GM12873 (cell line): Measurements from ENCODE around the gene TTC13.
A peak's percentile ranks its signal among the peaks of the same experiment; 100 is the strongest.

ENCODE experiments used
- TF ChIP-seq, protein P1 (sequence below): IDR thresholded peaks from 2 replicates; pipeline ENCODE4 v1.5.1; 2012; ENCODE audit warnings: low read depth, mild to moderate bottlenecking, moderate library complexity, low read length, control low read depth; ENCODE audit not compliant: insufficient read depth; ENCODE audit errors: missing control alignments

The TTC13 gene

GRCh38 chr1:230861489-230861888, 117.2 kb downstream of the TTC13 start:
- TF ChIP-seq, protein P1, sequence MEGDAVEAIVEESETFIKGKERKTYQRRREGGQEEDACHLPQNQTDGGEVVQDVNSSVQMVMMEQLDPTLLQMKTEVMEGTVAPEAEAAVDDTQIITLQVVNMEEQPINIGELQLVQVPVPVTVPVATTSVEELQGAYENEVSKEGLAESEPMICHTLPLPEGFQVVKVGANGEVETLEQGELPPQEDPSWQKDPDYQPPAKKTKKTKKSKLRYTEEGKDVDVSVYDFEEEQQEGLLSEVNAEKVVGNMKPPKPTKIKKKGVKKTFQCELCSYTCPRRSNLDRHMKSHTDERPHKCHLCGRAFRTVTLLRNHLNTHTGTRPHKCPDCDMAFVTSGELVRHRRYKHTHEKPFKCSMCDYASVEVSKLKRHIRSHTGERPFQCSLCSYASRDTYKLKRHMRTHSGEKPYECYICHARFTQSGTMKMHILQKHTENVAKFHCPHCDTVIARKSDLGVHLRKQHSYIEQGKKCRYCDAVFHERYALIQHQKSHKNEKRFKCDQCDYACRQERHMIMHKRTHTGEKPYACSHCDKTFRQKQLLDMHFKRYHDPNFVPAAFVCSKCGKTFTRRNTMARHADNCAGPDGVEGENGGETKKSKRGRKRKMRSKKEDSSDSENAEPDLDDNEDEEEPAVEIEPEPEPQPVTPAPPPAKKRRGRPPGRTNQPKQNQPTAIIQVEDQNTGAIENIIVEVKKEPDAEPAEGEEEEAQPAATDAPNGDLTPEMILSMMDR, result peak; percentile 18

GRCh38 chr1:230860617-230861384, 117.9 kb downstream of the TTC13 start:
- TF ChIP-seq, protein P1, result no peak

DNA sequence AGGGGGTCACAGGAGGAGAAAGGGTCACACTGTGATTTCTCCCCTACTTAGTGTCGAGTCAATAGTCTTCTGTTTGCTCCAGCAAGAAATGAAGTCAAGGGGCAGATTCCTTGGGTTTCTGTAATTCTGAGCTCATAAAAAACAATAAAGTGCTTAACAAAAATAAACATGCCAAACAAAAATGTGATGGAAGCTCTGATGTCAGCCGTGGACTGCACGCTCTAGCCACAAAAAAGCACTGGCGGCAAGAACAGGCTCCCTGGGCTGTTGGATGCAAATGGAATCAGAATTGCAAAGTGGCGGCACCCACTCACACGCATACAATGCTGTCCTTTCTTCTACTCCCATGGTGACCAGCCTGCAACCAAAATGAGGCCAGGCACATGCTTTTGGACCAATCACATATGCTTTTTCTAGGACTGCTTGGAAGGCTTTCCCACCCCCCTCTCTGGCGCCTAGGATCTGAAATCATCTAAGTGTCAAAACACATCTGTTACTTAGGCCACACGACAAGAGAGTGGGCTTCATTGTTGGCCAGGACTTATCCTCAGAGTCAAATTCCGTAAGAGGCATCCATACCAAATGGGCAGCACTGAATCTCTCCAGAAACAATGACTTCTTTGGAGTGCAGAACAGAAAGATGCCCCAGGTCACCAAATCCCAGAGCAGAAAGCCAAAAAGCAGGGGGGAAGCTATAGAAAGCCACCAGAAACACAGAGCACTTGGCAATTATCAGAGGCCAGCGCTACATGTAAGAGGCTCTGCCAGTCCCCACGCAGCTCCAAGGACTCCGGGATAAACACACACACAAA, 119.5 kb downstream of the TTC13 start:
- TF ChIP-seq, protein P1, result no peak

DNA sequence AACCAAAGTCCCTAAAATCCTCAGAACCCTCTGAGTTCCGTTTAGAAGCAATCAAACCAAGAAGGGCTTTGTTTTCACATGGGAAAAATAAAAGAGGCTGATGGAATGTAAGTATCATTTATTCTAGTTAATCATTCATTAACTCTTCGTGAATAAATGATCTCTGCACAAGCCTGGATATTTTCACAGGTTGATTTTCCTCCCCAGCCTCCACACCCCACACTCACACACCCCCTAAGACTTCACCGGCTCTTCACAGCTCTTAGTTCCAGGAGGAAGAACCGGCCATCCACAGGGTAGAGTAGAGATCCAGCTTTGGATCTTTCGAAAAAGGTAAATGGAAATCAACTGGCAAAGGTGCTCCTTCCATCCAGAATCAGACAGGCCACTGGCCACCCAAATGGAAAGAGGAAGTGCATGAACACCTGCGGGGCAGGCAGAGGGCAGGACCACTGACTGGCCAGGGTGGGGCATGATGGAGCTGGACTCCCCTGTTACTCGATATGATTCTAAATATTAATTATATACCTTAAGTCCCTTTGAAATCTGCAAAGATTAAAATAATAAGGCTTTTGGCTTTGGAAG, 120.3 kb downstream of the TTC13 start:
- TF ChIP-seq, protein P1, result no peak

GRCh38 chr1:230857822-230858221, 120.8 kb downstream of the TTC13 start:
- TF ChIP-seq, protein P1, result no peak

DNA sequence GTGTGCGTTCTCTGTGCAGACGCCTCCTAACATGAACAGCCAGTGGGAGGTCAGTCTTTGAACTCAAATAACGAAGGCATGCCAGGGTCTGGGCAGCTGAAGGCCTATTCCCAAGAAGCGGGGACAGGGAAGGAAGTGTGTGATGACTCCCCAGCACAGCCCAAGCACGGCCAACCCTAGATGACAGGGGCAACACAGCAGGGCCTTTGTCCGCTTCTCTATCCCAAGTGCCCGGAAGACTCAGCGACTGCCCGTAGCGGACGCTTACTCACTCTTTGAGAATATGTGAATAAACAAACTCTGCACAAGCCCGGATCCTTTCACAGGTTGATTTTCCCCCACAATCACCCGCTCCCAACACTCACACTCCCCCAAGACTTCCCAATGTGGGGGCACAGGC, 121.6 kb downstream of the TTC13 start:
- TF ChIP-seq, protein P1, result no peak
